ENCODE measurements around the gene ANKMY1.

DNA sequence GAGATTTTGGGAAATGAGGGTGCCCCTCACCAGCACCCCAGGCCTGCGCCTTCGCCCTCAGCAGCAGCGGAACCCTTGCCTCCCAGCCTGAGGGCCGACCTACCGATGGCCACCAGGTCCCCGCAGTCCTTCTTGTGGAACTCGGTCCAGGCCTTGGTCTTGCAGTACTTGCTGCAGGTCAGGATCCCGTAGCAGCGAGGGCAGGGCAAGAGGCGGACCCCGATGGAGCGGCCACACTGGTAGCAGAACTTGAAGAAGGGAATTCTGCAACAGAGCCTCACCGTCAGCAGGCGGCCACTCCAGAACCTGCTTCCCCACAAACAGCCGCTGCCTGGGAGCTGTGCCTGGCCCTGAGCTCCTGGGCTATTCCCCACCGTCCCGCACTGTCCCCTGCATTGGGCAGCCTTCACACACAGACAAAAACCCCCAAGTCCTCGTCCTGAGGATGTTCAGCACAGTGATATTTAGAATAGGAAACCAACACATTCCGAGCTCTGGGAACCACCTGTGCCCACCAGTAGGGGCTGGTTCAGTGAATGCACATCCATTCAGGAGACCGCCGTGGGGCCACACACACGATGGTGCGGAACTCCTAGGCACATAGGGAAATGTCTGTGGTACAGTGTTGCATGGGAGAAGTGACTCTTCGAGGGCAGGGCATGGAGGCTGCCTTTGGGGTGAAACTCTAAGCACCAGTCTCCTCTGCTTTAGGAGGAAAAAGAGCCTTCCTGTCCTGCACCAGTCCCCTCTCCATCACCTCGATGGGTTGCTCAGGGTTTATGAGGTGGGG, 76.8 kb downstream of the ANKMY1 start:
- TF ChIP-seq, protein P1, sequence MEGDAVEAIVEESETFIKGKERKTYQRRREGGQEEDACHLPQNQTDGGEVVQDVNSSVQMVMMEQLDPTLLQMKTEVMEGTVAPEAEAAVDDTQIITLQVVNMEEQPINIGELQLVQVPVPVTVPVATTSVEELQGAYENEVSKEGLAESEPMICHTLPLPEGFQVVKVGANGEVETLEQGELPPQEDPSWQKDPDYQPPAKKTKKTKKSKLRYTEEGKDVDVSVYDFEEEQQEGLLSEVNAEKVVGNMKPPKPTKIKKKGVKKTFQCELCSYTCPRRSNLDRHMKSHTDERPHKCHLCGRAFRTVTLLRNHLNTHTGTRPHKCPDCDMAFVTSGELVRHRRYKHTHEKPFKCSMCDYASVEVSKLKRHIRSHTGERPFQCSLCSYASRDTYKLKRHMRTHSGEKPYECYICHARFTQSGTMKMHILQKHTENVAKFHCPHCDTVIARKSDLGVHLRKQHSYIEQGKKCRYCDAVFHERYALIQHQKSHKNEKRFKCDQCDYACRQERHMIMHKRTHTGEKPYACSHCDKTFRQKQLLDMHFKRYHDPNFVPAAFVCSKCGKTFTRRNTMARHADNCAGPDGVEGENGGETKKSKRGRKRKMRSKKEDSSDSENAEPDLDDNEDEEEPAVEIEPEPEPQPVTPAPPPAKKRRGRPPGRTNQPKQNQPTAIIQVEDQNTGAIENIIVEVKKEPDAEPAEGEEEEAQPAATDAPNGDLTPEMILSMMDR (conservative IDR thresholded peaks at IDR 0.05 in 1 of 2, IDR thresholded peaks at IDR 0.05 in 1 of 2; ENCODE audit: extremely low read depth in 1 of 2, insufficient read depth in 1 of 2, low read depth in 1 of 2, low read length in 2 of 2) = no peak
- TF ChIP-seq EZH2 (IDR thresholded peaks at IDR 0.05; ENCODE audit: borderline replicate concordance, low read length) = no peak

All from mammary epithelial cell (primary cell).